Epithelial cell of proximal tubule (primary cell): Measurements from ENCODE around the gene FAM149A. TPM values are rescaled to one million over a fixed set of nuclear protein-coding genes. Genes with fewer than 3 reads are reported as not detected.

Experiments
- DNase-seq: peaks from one replicate; pipeline ENCODE4 v3.0.0-alpha.2; 2011; ENCODE audit warnings: low read depth
- H3K4me3 ChIP-seq: 2 replicates; pipeline ENCODE4 v1.5.1; 2011; ENCODE audit warnings: low read depth, mild to moderate bottlenecking, low read length
- CTCF ChIP-seq: conservative IDR thresholded peaks from 2 replicates; pipeline ENCODE4 v1.5.1; 2012; ENCODE audit warnings: low read depth, mild to moderate bottlenecking, low read length
- total RNA-seq: library from RNA; depleted of rRNA; stranded (reverse); fragments of >200 nt; gene quantifications from 2 replicates; pipeline ENCODE4 v1.2.3, GENCODE V29; 2015

FAM149A gene
- total RNA-seq, 1 donor from 2014 or later: 25.1 TPM

GRCh38 chr4:186088523-186088922, 16.0 kb upstream of the FAM149A start:
- no peak for TF ChIP-seq CTCF
- H3K4me3 ChIP-seq: no peak overlapping the region
- no peak for DNase-seq

GRCh38 chr4:186092296-186092695, 12.2 kb upstream of the FAM149A start:
- H3K4me3 ChIP-seq: no peak overlapping the region
- DNase-seq: no peak
- no peak for TF ChIP-seq CTCF

- no peak for DNase-seq
- H3K4me3 ChIP-seq: no peak overlapping the region
- TF ChIP-seq CTCF: no peak
Measured at GRCh38 chr4:186095406-186095805, 9.1 kb upstream of the FAM149A start.

GRCh38 chr4:186096681-186097165, 7.8 kb upstream of the FAM149A start:
- DNase-seq: no peak
- TF ChIP-seq CTCF: no peak
- no peak overlapping the region for H3K4me3 ChIP-seq

GRCh38 chr4:186097386-186097785, 7.1 kb upstream of the FAM149A start:
- TF ChIP-seq CTCF: no peak
- no peak for DNase-seq
- no peak overlapping the region for H3K4me3 ChIP-seq

- DNase-seq: no peak
- H3K4me3 ChIP-seq: no peak overlapping the region
- TF ChIP-seq CTCF: no peak
Measured at GRCh38 chr4:186102931-186103330, 1.6 kb upstream of the FAM149A start.

- peak overlapping the region; percentile 70 for H3K4me3 ChIP-seq
- TF ChIP-seq CTCF: no peak
- no peak for DNase-seq
Measured at GRCh38 chr4:186104890-186105646, 564 bp downstream of the FAM149A start.
